HAP-1 (cell line): ENCODE data around the gene PRAME.
"Not testable (repeated sequence)": the region's sequence is repeated elsewhere in the genome, so short reads cannot be mapped to it uniquely, and the experiment has no call there.

Experiments
- DNase-seq, 2 experiments: peaks; one replicate each; pipeline ENCODE4 v3.0.0-alpha.2; 2016 to 2020; ENCODE audit warnings: low spot score in 2 of 2
- H3K27me3 ChIP-seq: fragments of 250-450 bp; sonication (Bioruptor Pico); 2 replicates; pipeline ENCODE4 v1.5.1; 2020; ENCODE audit warnings: low read depth, mild to moderate bottlenecking, moderate library complexity
- H3K36me3 ChIP-seq: fragments of 250-450 bp; sonication (Bioruptor Pico); replicated peaks from 2 replicates; pipeline ENCODE4 v1.5.1; 2020; ENCODE audit warnings: mild to moderate bottlenecking
- H3K4me1 ChIP-seq: fragments of 250-450 bp; sonication (Bioruptor Pico); 2 replicates; pipeline ENCODE4 v1.5.1; 2020; ENCODE audit warnings: mild to moderate bottlenecking
- H3K4me3 ChIP-seq: fragments of 250-450 bp; sonication (Bioruptor Pico); 2 replicates; pipeline ENCODE4 v1.5.1; 2020; ENCODE audit warnings: mild to moderate bottlenecking, moderate library complexity
- H3K9me3 ChIP-seq: fragments of 250-450 bp; sonication (Bioruptor Pico); 2 replicates; pipeline ENCODE4 v1.5.1; 2020; ENCODE audit warnings: mild to moderate bottlenecking, moderate library complexity
- in situ Hi-C: fragments of 300-500 bp; cut with MboI; formaldehyde crosslinking; loops from 3 replicates; pipeline ENCODE4 v1.14.3; 2020; ENCODE audit warnings: low sequenced_read_pairs, inconsistent platforms, mixed read lengths

The PRAME gene

GRCh38 chr22:22591348-22592299 is 32.6 kb upstream of the PRAME start:
- peaks cover 6% of the 10 kb centered on the region; the same call in 1 of the 2 replicates for H3K27me3 ChIP-seq
- H3K9me3 ChIP-seq: no peaks in the 10 kb centered on the region
- no peaks in the 10 kb centered on the region for H3K4me1 ChIP-seq
- DNase-seq: no peak
- in situ Hi-C loops: loop anchor here (10.0 to 25.0 kb wide), 2 partner anchors 96 to 293 kb away; partner anchors contain the start of gene IGLL5
- H3K4me3 ChIP-seq: no peak overlapping the region
- H3K36me3 ChIP-seq: no peaks in the 10 kb centered on the region

- Histone ChIP-seq H3K4me1 (no peaks in the 10 kb centered on the region), H3K27me3 (peaks cover 6% of the 10 kb centered on the region; the same call in 1 of the 2 replicates), H3K9me3 (no peaks in the 10 kb centered on the region), H3K4me3 (no peak overlapping the region), H3K36me3 (no peaks in the 10 kb centered on the region)
- in situ Hi-C loops: loop anchor here (10.0 to 25.0 kb wide), 2 partner anchors 97 to 294 kb away; partner anchors contain the start of gene IGLL5
- DNase-seq: no peak
Measured at GRCh38 chr22:22590136-22590891, 31.2 kb upstream of the PRAME start.

DNA sequence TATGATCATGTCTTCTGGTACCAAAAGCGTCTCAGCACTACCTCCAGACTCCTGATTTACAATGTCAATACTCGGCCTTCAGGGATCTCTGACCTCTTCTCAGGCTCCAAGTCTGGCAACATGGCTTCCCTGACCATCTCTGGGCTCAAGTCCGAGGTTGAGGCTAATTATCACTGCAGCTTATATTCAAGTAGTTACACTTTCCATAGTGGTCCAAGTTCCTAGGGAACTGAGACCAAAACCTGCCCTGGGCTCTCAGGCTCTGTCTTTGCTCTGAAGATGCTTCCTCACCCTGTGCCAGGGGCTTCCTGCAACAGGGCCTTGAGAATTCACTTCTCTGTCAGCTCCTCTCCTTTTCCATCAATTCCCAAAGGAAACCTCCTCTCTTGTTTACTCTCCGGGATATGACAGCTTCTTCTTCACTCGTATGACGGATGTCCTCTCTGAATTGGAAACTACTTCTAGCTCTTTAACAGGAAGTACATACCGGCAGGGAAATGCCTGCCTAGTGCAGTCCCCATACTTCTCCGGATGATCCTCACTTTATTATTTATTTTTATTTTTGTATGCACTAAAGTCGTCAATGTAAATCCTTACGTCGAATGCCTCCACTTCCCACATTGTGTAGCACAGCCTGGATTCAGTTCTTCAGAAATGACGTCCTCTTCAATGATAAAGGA is 29.6 kb upstream of the PRAME start:
- Histone ChIP-seq H3K36me3 (no peaks in the 10 kb centered on the region), H3K4me3 (no peak overlapping the region), H3K27me3 (peaks cover 14% of the 10 kb centered on the region), H3K4me1 (no peaks in the 10 kb centered on the region), H3K9me3 (no peaks in the 10 kb centered on the region)
- DNase-seq: no peak
- in situ Hi-C loops: loop anchor here (25.0 kb wide), 1 partner anchor 99 kb away; no protein-coding TSS in a partner anchor

DNA sequence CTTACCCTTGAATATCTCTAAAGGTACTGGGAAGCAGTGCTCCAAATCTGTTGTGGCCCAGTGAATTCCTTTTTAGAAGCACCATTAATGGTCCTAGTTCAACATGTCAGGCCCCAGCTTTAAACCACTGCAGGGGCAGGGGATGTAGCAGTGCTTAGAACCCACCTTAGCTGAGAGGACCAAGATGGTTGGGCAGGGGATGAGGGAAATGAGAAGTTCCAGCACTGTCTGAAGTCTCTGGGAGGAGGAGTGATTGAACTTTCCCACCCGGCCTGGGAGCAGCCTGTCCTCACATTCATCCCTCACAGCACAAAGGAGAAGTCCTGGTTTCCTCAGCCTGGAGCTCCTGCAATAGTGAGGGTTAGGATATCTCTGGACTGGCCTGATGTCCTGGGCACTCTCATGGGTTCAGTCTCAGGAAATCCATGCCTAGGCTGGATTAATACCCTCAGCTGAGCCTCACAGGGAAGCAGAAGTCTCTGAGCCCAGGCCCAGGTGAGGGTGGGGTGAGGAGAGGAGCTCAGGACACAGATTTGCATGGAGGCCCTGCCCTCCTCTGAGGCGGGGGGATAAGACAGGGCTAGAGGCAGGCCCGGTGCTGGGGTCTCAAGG is 28.6 kb upstream of the PRAME start:
- Histone ChIP-seq H3K4me1 (no peaks in the 10 kb centered on the region), H3K9me3 (no peaks in the 10 kb centered on the region), H3K36me3 (no peaks in the 10 kb centered on the region), H3K4me3 (no peak overlapping the region), H3K27me3 (peaks cover 14% of the 10 kb centered on the region)
- in situ Hi-C loops: loop anchor here (25.0 kb wide), 1 partner anchor 100 kb away; no protein-coding TSS in a partner anchor
- no peak for DNase-seq

DNA sequence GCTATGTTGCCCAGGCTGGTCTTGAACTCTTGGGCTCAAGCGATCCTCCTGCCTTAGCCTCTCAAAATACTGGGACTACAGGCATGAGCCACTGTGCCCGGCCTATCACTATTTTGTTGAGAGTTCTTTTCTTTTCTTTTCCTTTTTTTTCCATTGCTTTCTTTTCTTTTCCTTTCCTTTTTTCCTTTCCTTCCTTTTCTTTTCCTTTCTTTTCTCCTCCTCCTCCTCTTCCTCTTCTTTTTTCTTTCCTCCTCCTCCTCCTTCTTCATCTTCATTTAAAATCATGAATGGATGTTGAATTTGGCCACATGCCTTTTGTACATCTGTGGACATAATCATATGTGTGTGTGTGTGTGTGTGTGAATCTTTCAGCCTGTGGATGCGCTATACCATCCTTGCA is 25.7 kb upstream of the PRAME start:
- Histone ChIP-seq H3K9me3 (no peaks in the 10 kb centered on the region), H3K36me3 (no peaks in the 10 kb centered on the region), H3K4me3 (no peak overlapping the region), H3K27me3 (peaks cover 8% of the 10 kb centered on the region), H3K4me1 (no peaks in the 10 kb centered on the region)
- DNase-seq: no peak
- in situ Hi-C loops: loop anchor here (25.0 kb wide), 1 partner anchor 103 kb away; no protein-coding TSS in a partner anchor

DNA sequence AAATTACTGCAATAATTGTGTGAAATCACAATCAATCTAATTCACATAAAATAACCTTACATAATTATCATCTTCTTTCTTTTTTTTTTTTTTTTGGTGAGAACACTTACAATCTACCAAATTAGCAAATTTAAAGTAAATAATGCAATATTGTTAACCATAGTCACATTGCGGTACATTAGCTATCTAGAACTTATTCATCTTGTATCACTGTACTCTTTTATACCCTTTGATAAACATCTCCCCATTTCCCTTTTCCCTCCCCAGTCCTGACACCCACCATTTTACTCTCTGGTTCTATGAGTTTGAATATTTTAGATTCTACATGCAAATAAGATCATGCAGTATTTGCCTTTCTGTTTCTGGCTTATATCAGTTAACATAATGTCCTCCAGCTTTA is 24.0 kb upstream of the PRAME start:
- in situ Hi-C loops: loop anchor here (25.0 kb wide), 1 partner anchor 104 kb away; no protein-coding TSS in a partner anchor
- no peak for DNase-seq
- no peaks in the 10 kb centered on the region for H3K4me1 ChIP-seq

DNA sequence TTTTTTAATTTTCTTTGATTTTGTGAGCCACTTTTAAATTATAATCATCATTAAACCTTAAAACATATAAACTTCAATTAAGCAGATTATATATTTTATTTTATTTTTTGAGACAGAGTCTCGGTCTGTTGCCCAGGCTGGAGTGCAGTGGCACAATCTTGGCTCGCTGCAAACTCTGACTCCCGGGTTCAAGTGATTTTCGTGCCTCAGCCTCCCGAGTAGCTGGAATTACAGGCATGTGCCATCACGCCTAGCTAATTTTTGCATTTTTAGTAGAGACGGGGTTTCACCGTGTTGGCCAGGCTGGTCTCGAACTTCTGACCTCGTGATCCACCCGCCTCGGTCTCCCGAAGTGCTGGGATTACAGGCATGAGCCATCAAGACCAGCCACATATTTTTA is 22.5 kb upstream of the PRAME start:
- H3K9me3 ChIP-seq, H3K27me3 ChIP-seq, H3K4me3 ChIP-seq: not testable (repeated sequence)

More for the DNA sequence above, 24.0 kb upstream of the PRAME start:
- Histone ChIP-seq H3K36me3 (no peaks in the 10 kb centered on the region), H3K4me3 (no peak overlapping the region), H3K9me3 (no peaks in the 10 kb centered on the region), H3K27me3 (peaks cover 8% of the 10 kb centered on the region)

DNA sequence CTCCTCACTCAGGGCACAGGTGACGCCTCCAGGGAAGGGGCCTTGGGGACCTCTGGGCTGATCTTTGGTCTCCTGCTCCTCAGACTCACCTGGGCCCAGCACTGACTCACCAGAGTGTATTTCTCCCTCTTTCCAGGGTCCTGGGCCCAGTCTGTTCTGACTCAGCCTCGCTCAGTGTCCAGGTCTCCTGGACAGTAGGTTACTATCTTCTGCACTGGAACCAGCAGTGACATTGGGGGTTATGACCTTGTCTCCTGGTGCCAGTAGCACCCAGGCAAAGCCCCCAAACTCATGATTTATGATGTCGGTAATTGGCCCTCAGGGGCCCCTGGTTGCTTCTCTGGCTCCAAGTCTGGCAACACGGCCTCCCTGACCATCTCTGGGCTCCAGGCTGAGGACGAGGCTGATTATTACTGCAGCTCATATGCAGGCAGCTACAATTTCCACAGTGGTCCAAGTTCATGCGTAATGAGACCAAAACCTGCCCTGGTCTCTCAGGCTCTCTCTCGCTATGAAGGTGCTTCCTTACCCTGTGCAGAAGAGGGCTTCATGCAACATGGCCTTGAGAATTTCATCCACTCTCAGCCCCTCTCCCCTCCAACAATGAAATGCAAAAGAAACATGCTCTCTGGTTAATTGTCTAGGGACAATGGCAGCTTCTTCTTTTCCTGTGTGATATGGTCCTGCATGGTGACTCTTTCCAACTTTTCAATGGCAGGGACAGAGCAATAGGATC is 21.0 kb upstream of the PRAME start:
- Histone ChIP-seq H3K4me3 (no peak overlapping the region), H3K4me1 (no peaks in the 10 kb centered on the region), H3K9me3 (no peaks in the 10 kb centered on the region), H3K27me3 (peaks cover 8% of the 10 kb centered on the region), H3K36me3 (no peaks in the 10 kb centered on the region)
- in situ Hi-C loops: loop anchor here (25.0 kb wide), 1 partner anchor 107 kb away; no protein-coding TSS in a partner anchor
- no peak for DNase-seq

More for the DNA sequence above, 22.5 kb upstream of the PRAME start:
- DNase-seq, H3K36me3 ChIP-seq, H3K4me1 ChIP-seq: not testable (repeated sequence)
- in situ Hi-C loops: loop anchor here (25.0 kb wide), 1 partner anchor 106 kb away; no protein-coding TSS in a partner anchor

DNA sequence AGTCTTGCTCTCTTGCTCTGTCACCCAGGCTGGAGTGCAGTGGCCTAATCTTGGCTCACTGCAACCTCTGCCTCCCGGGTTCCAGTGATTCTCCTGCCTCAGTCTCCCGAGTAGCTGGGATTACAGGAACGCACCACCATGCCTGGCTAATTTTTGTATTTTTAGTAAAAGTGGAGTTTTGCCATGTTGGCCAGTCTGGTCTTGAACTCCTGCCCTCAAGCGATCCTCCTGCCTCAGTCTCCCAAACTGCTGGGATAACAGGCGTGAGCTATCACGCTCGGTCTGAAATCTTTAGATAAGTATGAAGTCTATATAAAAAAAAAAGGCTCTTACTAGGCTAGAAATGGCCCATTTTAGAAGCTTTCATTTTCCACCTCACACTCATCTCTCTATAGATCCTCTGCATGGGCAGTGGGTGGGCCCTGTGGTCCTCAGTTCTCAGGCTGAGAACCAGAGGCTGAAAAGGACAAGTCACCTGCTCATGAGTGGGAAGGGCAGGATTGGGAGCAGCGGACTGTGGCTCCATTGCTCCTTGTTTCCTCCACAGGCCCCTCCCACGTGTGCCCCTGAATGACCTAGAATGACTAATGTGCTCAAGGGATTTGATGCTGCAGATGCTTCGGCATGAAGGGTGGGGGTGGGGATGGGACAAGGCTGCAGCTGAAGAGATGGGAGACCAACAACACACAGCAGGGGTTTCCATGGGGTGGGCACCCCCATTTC is 19.8 kb upstream of the PRAME start:
- DNase-seq: no peak
- in situ Hi-C loops: loop anchor here (25.0 kb wide), 1 partner anchor 108 kb away; no protein-coding TSS in a partner anchor
- peaks cover under 1% of the 10 kb centered on the region for H3K27me3 ChIP-seq
- no peaks in the 10 kb centered on the region for H3K4me1 ChIP-seq
- no peaks in the 10 kb centered on the region for H3K9me3 ChIP-seq
- no peaks in the 10 kb centered on the region for H3K36me3 ChIP-seq
- H3K4me3 ChIP-seq: no peak overlapping the region

GRCh38 chr22:22576989-22577427 is 17.9 kb upstream of the PRAME start:
- Histone ChIP-seq H3K9me3 (no peaks in the 10 kb centered on the region), H3K4me3 (no peak overlapping the region), H3K36me3 (no peaks in the 10 kb centered on the region), H3K27me3 (no peaks in the 10 kb centered on the region; the same call in none of the 2 replicates), H3K4me1 (no peaks in the 10 kb centered on the region)
- no peak for DNase-seq
- in situ Hi-C loops: loop anchor here (25.0 kb wide), 1 partner anchor 110 kb away; no protein-coding TSS in a partner anchor

GRCh38 chr22:22576244-22576988 is 17.4 kb upstream of the PRAME start:
- no peaks in the 10 kb centered on the region; the same call in none of the 2 replicates for H3K27me3 ChIP-seq
- in situ Hi-C loops: loop anchor here (25.0 kb wide), 1 partner anchor 111 kb away; no protein-coding TSS in a partner anchor

More at GRCh38 chr22:22576244-22576988, 17.4 kb upstream of the PRAME start:
- H3K4me1 ChIP-seq: no peaks in the 10 kb centered on the region
- peak; percentile 58 to 79 for DNase-seq
- H3K9me3 ChIP-seq: no peaks in the 10 kb centered on the region
- H3K4me3 ChIP-seq: no peak overlapping the region
- H3K36me3 ChIP-seq: no peaks in the 10 kb centered on the region
